Left ventricle myocardium superior (tissue), 1 donor: ENCODE data around the gene POLR1A. TPM values are rescaled to one million over a fixed set of nuclear protein-coding genes. Genes with fewer than 3 reads are reported as not detected.

Experiments
- ATAC-seq: fragments of 200-7000 bp; cut with Tn5 transposase; one replicate; pipeline ENCODE4 v1.9.1; 2020; ENCODE audit warnings: mild to moderate bottlenecking, moderate library complexity
- DNase-seq: peaks from one replicate; pipeline ENCODE4 v3.0.0-alpha.2; 2020
- intact Hi-C: fragments of 100-400 bp; cut with micrococcal nuclease; formaldehyde crosslinking; loops from one replicate; pipeline ENCODE4 v1.11.0; 2022
- total RNA-seq: library from RNA; stranded (reverse); fragmentation: NEBNext Ultra II Directional; extraction: Animal tissue kit (Norgen Biotek cat#: 25700); gene quantifications from one replicate; pipeline ENCODE4 v1.2.1, GENCODE V29; 2021
- donor health status: DM: no; HTN: yes; CAD: no; lungs with severe emphysema.

POLR1A gene
- total RNA-seq, 1 donor from 2014 or later: 15.4 TPM

- DNase-seq (no peak), ATAC-seq (no peak)
- intact Hi-C loops: loop anchor here (10.0 kb wide), 1 partner anchor 343 kb away; the partner anchor contains the start of gene KDM3A
Observed at GRCh38 chr2:86102157-86102556, 3.5 kb downstream of the POLR1A start.

- intact Hi-C loops: no loop called here
- no peak for ATAC-seq
- no peak for DNase-seq
Observed at GRCh38 chr2:86097913-86098312, 7.8 kb downstream of the POLR1A start.

GRCh38 chr2:86097114-86097896 lies 8.4 kb downstream of the POLR1A start:
- ATAC-seq: no peak
- intact Hi-C loops: no loop called here
- no peak for DNase-seq

GRCh38 chr2:86094229-86094628 lies 11.5 kb downstream of the POLR1A start:
- DNase-seq (no peak), ATAC-seq (no peak)
- intact Hi-C loops: no loop called here

GRCh38 chr2:86087936-86088850 lies 17.5 kb downstream of the POLR1A start:
- intact Hi-C loops: no loop called here
- DNase-seq: no peak

GRCh38 chr2:86082756-86083155 lies 22.9 kb downstream of the POLR1A start:
- intact Hi-C loops: no loop called here

More at GRCh38 chr2:86087936-86088850, 17.5 kb downstream of the POLR1A start:
- no peak for ATAC-seq

GRCh38 chr2:86081724-86082123 lies 24.0 kb downstream of the POLR1A start:
- ATAC-seq: no peak
- intact Hi-C loops: no loop called here
- no peak for DNase-seq

More at GRCh38 chr2:86082756-86083155, 22.9 kb downstream of the POLR1A start:
- DNase-seq (no peak), ATAC-seq (no peak)

- DNase-seq (peak; percentile 87), ATAC-seq (peak; percentile 88)
- intact Hi-C loops: loop anchor here (5.0 kb wide), 1 partner anchor 253 kb away; no protein-coding TSS in a partner anchor
Observed at GRCh38 chr2:86079981-86080911, 25.4 kb downstream of the POLR1A start.

GRCh38 chr2:86078774-86079545 lies 26.7 kb downstream of the POLR1A start:
- DNase-seq (no peak), ATAC-seq (peak; percentile 87)
- intact Hi-C loops: loop anchor here (5.0 kb wide), 1 partner anchor 252 kb away; no protein-coding TSS in a partner anchor

- ATAC-seq: no peak
- DNase-seq: no peak
- intact Hi-C loops: loop anchor here (5.0 kb wide), 1 partner anchor 249 kb away; no protein-coding TSS in a partner anchor
Observed at GRCh38 chr2:86075886-86076285, 29.8 kb downstream of the POLR1A start.

- DNase-seq (no peak), ATAC-seq (no peak)
- intact Hi-C loops: loop anchor here (5.0 kb wide), 1 partner anchor 248 kb away; no protein-coding TSS in a partner anchor
Observed at GRCh38 chr2:86074811-86075210, 30.9 kb downstream of the POLR1A start.

GRCh38 chr2:86074256-86074655 lies 31.4 kb downstream of the POLR1A start:
- no peak for ATAC-seq
- DNase-seq: no peak
- intact Hi-C loops: no loop called here

- intact Hi-C loops: no loop called here
- DNase-seq (no peak), ATAC-seq (no peak)
Observed at GRCh38 chr2:86073225-86073624, 32.5 kb downstream of the POLR1A start.

GRCh38 chr2:86072271-86072858 lies 33.3 kb downstream of the POLR1A start:
- intact Hi-C loops: no loop called here
- DNase-seq (peak; percentile 73), ATAC-seq (peak; percentile 80)

- ATAC-seq: no peak
Observed at GRCh38 chr2:86070868-86071267, 34.8 kb downstream of the POLR1A start.

GRCh38 chr2:86069783-86070339 lies 35.8 kb downstream of the POLR1A start:
- ATAC-seq: no peak
- DNase-seq: no peak
- intact Hi-C loops: no loop called here

More at GRCh38 chr2:86070868-86071267, 34.8 kb downstream of the POLR1A start:
- DNase-seq: no peak
- intact Hi-C loops: no loop called here

GRCh38 chr2:86069091-86069685 lies 36.5 kb downstream of the POLR1A start:
- DNase-seq (peak; percentile 42), ATAC-seq (peak; percentile 30)
- intact Hi-C loops: no loop called here
